GM12875 (cell line): ENCODE results near the gene ARV1.

Experiments
- H3K4me3 ChIP-seq: one replicate; pipeline ENCODE4 v1.5.1; 2011; ENCODE audit warnings: low read depth, low read length, control low read depth
- CTCF ChIP-seq: IDR thresholded peaks from 2 replicates; pipeline ENCODE4 v1.5.1; 2011; ENCODE audit warnings: low read depth, mild to moderate bottlenecking, control low read depth, inconsistent platforms, low read length, moderate library complexity, borderline replicate concordance; ENCODE audit not compliant: insufficient read depth

The ARV1 gene

GRCh38 chr1:230975636-230976035, 3.3 kb upstream of the ARV1 start:
- no peak for TF ChIP-seq CTCF
- no peak overlapping the region for H3K4me3 ChIP-seq

GRCh38 chr1:230976360-230976759, 2.5 kb upstream of the ARV1 start:
- no peak overlapping the region for H3K4me3 ChIP-seq
- TF ChIP-seq CTCF, result no peak

GRCh38 chr1:230976825-230977747, 1.8 kb upstream of the ARV1 start:
- TF ChIP-seq CTCF, result no peak
- peak overlapping the region; percentile 78 for H3K4me3 ChIP-seq

- no peak for TF ChIP-seq CTCF
- H3K4me3 ChIP-seq, result peak overlapping the region; percentile 78
Observed at GRCh38 chr1:230977761-230978490, 968 bp upstream of the ARV1 start.

- H3K4me3 ChIP-seq, result peak overlapping the region; percentile 71
- no peak for TF ChIP-seq CTCF
Observed at GRCh38 chr1:230979389-230979716, 459 bp downstream of the ARV1 start.

- peak overlapping the region; percentile 71 for H3K4me3 ChIP-seq
- no peak for TF ChIP-seq CTCF
Observed at GRCh38 chr1:230979952-230980351, 1.1 kb downstream of the ARV1 start.
